Measurements from ENCODE around the gene RSPO3.
"Not testable (repeated sequence)": the region's sequence is repeated elsewhere in the genome, so short reads cannot be mapped to it uniquely, and the experiment has no call there.

Gene RSPO3

GRCh38 chr6:127202676-127203075 lies 84.2 kb downstream of the RSPO3 start:
- FAIRE-seq: no peak

GRCh38 chr6:127204281-127204680 lies 85.8 kb downstream of the RSPO3 start:
- FAIRE-seq (no peak), DNase-seq (ENCODE audit: low spot score) (no peak)

More at GRCh38 chr6:127202676-127203075, 84.2 kb downstream of the RSPO3 start:
- DNase-seq (ENCODE audit: low spot score): no peak

- FAIRE-seq (no peak), DNase-seq (ENCODE audit: low spot score) (no peak)
Measured at GRCh38 chr6:127205036-127205435, 86.6 kb downstream of the RSPO3 start.

GRCh38 chr6:127206531-127207095 lies 88.1 kb downstream of the RSPO3 start:
- FAIRE-seq: no peak
- no peak for DNase-seq (ENCODE audit: low spot score)

- no peak for FAIRE-seq
- DNase-seq (ENCODE audit: low spot score): no peak
Measured at GRCh38 chr6:127207591-127208120, 89.2 kb downstream of the RSPO3 start.

GRCh38 chr6:127210725-127211124 lies 92.3 kb downstream of the RSPO3 start:
- DNase-seq (ENCODE audit: low spot score): no peak
- no peak for FAIRE-seq

GRCh38 chr6:127212376-127212775 lies 93.9 kb downstream of the RSPO3 start:
- FAIRE-seq: no peak

GRCh38 chr6:127214032-127214431 lies 95.6 kb downstream of the RSPO3 start:
- FAIRE-seq; DNase-seq (ENCODE audit: low spot score): not testable (repeated sequence)

More at GRCh38 chr6:127212376-127212775, 93.9 kb downstream of the RSPO3 start:
- DNase-seq (ENCODE audit: low spot score): no peak

GRCh38 chr6:127214531-127214930 lies 96.1 kb downstream of the RSPO3 start:
- FAIRE-seq; DNase-seq (ENCODE audit: low spot score): not testable (repeated sequence)

GRCh38 chr6:127215931-127216330 lies 97.5 kb downstream of the RSPO3 start:
- DNase-seq (ENCODE audit: low spot score) (no peak), FAIRE-seq (no peak)

GRCh38 chr6:127216810-127217789 lies 98.6 kb downstream of the RSPO3 start:
- DNase-seq (ENCODE audit: low spot score) (no peak), FAIRE-seq (no peak)

- FAIRE-seq: no peak
Measured at GRCh38 chr6:127219869-127220268, 101.4 kb downstream of the RSPO3 start.

GRCh38 chr6:127221201-127221600 lies 102.7 kb downstream of the RSPO3 start:
- DNase-seq (ENCODE audit: low spot score): no peak
- FAIRE-seq: no peak

More at GRCh38 chr6:127219869-127220268, 101.4 kb downstream of the RSPO3 start:
- DNase-seq (ENCODE audit: low spot score): no peak

GRCh38 chr6:127222418-127222817 lies 103.9 kb downstream of the RSPO3 start:
- FAIRE-seq: no peak

GRCh38 chr6:127225497-127225896 lies 107.0 kb downstream of the RSPO3 start:
- DNase-seq (ENCODE audit: low spot score) (no peak), FAIRE-seq (no peak)

More at GRCh38 chr6:127222418-127222817, 103.9 kb downstream of the RSPO3 start:
- DNase-seq (ENCODE audit: low spot score): no peak

GRCh38 chr6:127233819-127234218 lies 115.3 kb downstream of the RSPO3 start:
- DNase-seq (ENCODE audit: low spot score); FAIRE-seq: not testable (repeated sequence)

- FAIRE-seq (no peak), DNase-seq (ENCODE audit: low spot score) (no peak)
Measured at GRCh38 chr6:127243501-127243900, 125.0 kb downstream of the RSPO3 start.
